ENCODE measurements around the gene RAB19. TPM values are rescaled to one million over a fixed set of nuclear protein-coding genes. Genes with fewer than 3 reads are reported as not detected.
"Not testable (repeated sequence)": the region's sequence is repeated elsewhere in the genome, so short reads cannot be mapped to it uniquely, and the experiment has no call there.

Gene RAB19
- total RNA-seq, 1 donor from 2014 or later = 3.1 TPM

- H3K79me2 ChIP-seq (ENCODE audit: low read depth) = no peaks in the 10 kb centered on the region
- DNase-seq (ENCODE audit: low spot score) = no peak
- H3K4me1 Mint-ChIP-seq = no peaks in the 10 kb centered on the region
- no peak overlapping the region for H3K4me3 ChIP-seq
- H3K36me3 Mint-ChIP-seq = no peaks in the 10 kb centered on the region
- peaks cover 7% of the 10 kb centered on the region for H3K9me3 Mint-ChIP-seq
- TF ChIP-seq EZH2 (IDR thresholded peaks at IDR 0.05) (no peak), EZH2phosphoT487 (IDR thresholded peaks at IDR 0.05) (no peak), CTCF (IDR thresholded peaks at IDR 0.05) (no peak)
- no peaks in the 10 kb centered on the region for H3F3A ChIP-seq (ENCODE audit: low read depth)
- no peak overlapping the region for H3K4me3 Mint-ChIP-seq
- no peak overlapping the region for H3K4me2 ChIP-seq
- H3K9ac ChIP-seq = peak overlapping the region; percentile 27
- H3K27ac ChIP-seq = no peak overlapping the region
- no peaks in the 10 kb centered on the region for H3K27me3 ChIP-seq
- peaks cover 7% of the 10 kb centered on the region for H3K27me3 Mint-ChIP-seq (ENCODE audit: insufficient read depth, low read depth)
- no peaks in the 10 kb centered on the region for H4K20me1 ChIP-seq (ENCODE audit: low read depth)
- no peaks in the 10 kb centered on the region for H3K9me3 ChIP-seq (ENCODE audit: low read depth)
- H3K36me3 ChIP-seq = no peaks in the 10 kb centered on the region
- H2AFZ ChIP-seq (replicated peaks) = no peak overlapping the region
- H3K4me1 ChIP-seq = no peaks in the 10 kb centered on the region
- no peak overlapping the region for H3K27ac Mint-ChIP-seq
Observed at GRCh38 chr7:140416560-140416959, 12.7 kb downstream of the RAB19 start.

GRCh38 chr7:140417456-140418155 is 13.7 kb downstream of the RAB19 start:
- TF ChIP-seq CTCF (IDR thresholded peaks at IDR 0.05) = no peak
- no peak for TF ChIP-seq EZH2 (IDR thresholded peaks at IDR 0.05)
- no peak for TF ChIP-seq EZH2phosphoT487 (IDR thresholded peaks at IDR 0.05)
- no peak overlapping the region for H3K27ac Mint-ChIP-seq
- no peak overlapping the region for H3K4me3 Mint-ChIP-seq

GRCh38 chr7:140418156-140418472 is 14.3 kb downstream of the RAB19 start:
- not testable (repeated sequence) for H3K9me3 ChIP-seq (ENCODE audit: low read depth); H3K79me2 ChIP-seq (ENCODE audit: low read depth); DNase-seq (ENCODE audit: low spot score); H3K36me3 ChIP-seq; H3K4me3 ChIP-seq; H3K27me3 Mint-ChIP-seq (ENCODE audit: insufficient read depth, low read depth); H3K4me2 ChIP-seq; H3K27ac ChIP-seq; H3K27me3 ChIP-seq; H3K4me1 Mint-ChIP-seq; H3K36me3 Mint-ChIP-seq; H3K9me3 Mint-ChIP-seq; H3K27ac Mint-ChIP-seq; H3K9ac ChIP-seq; H4K20me1 ChIP-seq (ENCODE audit: low read depth); H3K4me3 Mint-ChIP-seq; H3K4me1 ChIP-seq; H2AFZ ChIP-seq (replicated peaks); H3F3A ChIP-seq (ENCODE audit: low read depth)

More at GRCh38 chr7:140417456-140418155, 13.7 kb downstream of the RAB19 start:
- Mint-ChIP-seq H3K9me3 (peaks cover 7% of the 10 kb centered on the region), H3K36me3 (no peaks in the 10 kb centered on the region), H3K27me3 (ENCODE audit: insufficient read depth, low read depth) (peaks cover 9% of the 10 kb centered on the region), H3K4me1 (no peaks in the 10 kb centered on the region)
- no peaks in the 10 kb centered on the region for H4K20me1 ChIP-seq (ENCODE audit: low read depth)
- no peak for DNase-seq (ENCODE audit: low spot score)
- no peaks in the 10 kb centered on the region for H3K9me3 ChIP-seq (ENCODE audit: low read depth)
- H3K4me1 ChIP-seq = no peaks in the 10 kb centered on the region
- H2AFZ ChIP-seq (replicated peaks) = no peak overlapping the region
- H3K9ac ChIP-seq = no peak overlapping the region
- no peaks in the 10 kb centered on the region for H3F3A ChIP-seq (ENCODE audit: low read depth)
- H3K27me3 ChIP-seq = no peaks in the 10 kb centered on the region
- H3K27ac ChIP-seq = no peak overlapping the region
- H3K4me3 ChIP-seq = no peak overlapping the region
- no peaks in the 10 kb centered on the region for H3K79me2 ChIP-seq (ENCODE audit: low read depth)
- H3K36me3 ChIP-seq = no peaks in the 10 kb centered on the region
- H3K4me2 ChIP-seq = no peak overlapping the region

- no peak for TF ChIP-seq CTCF (IDR thresholded peaks at IDR 0.05)
- no peak for TF ChIP-seq EZH2 (IDR thresholded peaks at IDR 0.05)
- no peak for TF ChIP-seq EZH2phosphoT487 (IDR thresholded peaks at IDR 0.05)
- no peaks in the 10 kb centered on the region for H3K4me1 ChIP-seq
- no peaks in the 10 kb centered on the region for H3F3A ChIP-seq (ENCODE audit: low read depth)
- no peaks in the 10 kb centered on the region for H3K36me3 Mint-ChIP-seq
- H3K4me3 ChIP-seq = no peak overlapping the region
- H4K20me1 ChIP-seq (ENCODE audit: low read depth) = no peaks in the 10 kb centered on the region
- H3K4me1 Mint-ChIP-seq = no peaks in the 10 kb centered on the region
- H3K27me3 ChIP-seq = no peaks in the 10 kb centered on the region
- H3K36me3 ChIP-seq = no peaks in the 10 kb centered on the region
- H3K27ac ChIP-seq = no peak overlapping the region
- H3K4me3 Mint-ChIP-seq = no peak overlapping the region
- H3K4me2 ChIP-seq = no peak overlapping the region
- no peak overlapping the region for H3K9ac ChIP-seq
- no peak for DNase-seq (ENCODE audit: low spot score)
- peaks cover 11% of the 10 kb centered on the region for H3K27me3 Mint-ChIP-seq (ENCODE audit: insufficient read depth, low read depth)
- no peaks in the 10 kb centered on the region for H3K9me3 ChIP-seq (ENCODE audit: low read depth)
- no peaks in the 10 kb centered on the region for H3K79me2 ChIP-seq (ENCODE audit: low read depth)
- H2AFZ ChIP-seq (replicated peaks) = no peak overlapping the region
- no peak overlapping the region for H3K27ac Mint-ChIP-seq
- H3K9me3 Mint-ChIP-seq = peaks cover 3% of the 10 kb centered on the region
Observed at GRCh38 chr7:140418653-140419052, 14.8 kb downstream of the RAB19 start.
